ENCODE results near the gene STX7. TPM values are rescaled to one million over a fixed set of nuclear protein-coding genes. Genes with fewer than 3 reads are reported as not detected.

The STX7 gene
- total RNA-seq, 1 experiment from 2014 or later: 33.0 TPM

DNA sequence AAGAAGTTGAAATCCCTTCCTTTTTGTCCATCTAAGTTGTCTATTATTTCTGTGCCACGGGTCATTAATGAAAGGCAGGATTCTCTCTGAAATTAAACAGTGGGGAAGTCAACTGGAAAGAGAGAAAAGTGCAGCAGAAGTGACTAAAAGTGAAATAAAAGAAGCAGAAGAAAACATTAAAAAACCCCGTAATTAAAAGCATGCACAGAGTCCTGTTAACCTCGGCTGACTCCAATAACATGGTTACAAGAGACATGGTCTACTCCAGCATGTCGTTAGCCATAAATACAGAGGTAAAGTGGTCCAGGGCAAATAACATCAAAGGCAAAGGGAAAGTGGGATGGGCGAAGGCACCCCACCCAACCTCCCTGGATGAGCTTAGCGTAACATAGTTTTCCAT lies 98.6 kb downstream of the STX7 start:
- DNase-seq (ENCODE audit: unreplicated experiment): no peak
- Mint-ChIP-seq H3K36me3 (ENCODE audit: insufficient read depth, unreplicated experiment) (no peaks in the 10 kb centered on the region), H3K9me3 (ENCODE audit: unreplicated experiment) (no peaks in the 10 kb centered on the region), H3K4me3 (ENCODE audit: unreplicated experiment) (no peak overlapping the region), H3K4me1 (ENCODE audit: insufficient read depth, unreplicated experiment) (no peaks in the 10 kb centered on the region), H3K27ac (ENCODE audit: low read depth, unreplicated experiment) (no peak overlapping the region), H3K27me3 (ENCODE audit: insufficient read depth, unreplicated experiment) (peaks cover 11% of the 10 kb centered on the region)
- TF ChIP-seq, protein P1, sequence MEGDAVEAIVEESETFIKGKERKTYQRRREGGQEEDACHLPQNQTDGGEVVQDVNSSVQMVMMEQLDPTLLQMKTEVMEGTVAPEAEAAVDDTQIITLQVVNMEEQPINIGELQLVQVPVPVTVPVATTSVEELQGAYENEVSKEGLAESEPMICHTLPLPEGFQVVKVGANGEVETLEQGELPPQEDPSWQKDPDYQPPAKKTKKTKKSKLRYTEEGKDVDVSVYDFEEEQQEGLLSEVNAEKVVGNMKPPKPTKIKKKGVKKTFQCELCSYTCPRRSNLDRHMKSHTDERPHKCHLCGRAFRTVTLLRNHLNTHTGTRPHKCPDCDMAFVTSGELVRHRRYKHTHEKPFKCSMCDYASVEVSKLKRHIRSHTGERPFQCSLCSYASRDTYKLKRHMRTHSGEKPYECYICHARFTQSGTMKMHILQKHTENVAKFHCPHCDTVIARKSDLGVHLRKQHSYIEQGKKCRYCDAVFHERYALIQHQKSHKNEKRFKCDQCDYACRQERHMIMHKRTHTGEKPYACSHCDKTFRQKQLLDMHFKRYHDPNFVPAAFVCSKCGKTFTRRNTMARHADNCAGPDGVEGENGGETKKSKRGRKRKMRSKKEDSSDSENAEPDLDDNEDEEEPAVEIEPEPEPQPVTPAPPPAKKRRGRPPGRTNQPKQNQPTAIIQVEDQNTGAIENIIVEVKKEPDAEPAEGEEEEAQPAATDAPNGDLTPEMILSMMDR (IDR thresholded peaks at IDR 0.05; ENCODE audit: unreplicated experiment): no peak
- intact Hi-C loops (cut with micrococcal nuclease): no loop called here
- no TSS peak for BruUV-seq (replicated peaks)
- CTCF ChIA-PET: no interaction called here
- POLR2A ChIA-PET: no interaction called here

DNA sequence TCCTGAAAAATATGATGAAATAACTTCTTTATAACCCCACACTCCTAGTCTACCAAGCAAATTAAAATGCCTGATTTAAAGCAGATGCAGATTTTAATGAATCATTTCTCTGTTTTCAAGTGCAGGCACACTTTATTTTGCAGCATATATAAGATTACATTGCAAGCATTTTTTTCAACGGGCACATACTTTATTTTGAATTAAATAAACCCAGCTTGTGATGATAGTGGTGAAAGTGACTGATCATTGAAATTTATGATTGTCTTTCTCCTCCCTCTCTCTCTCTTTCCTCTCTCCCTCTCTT lies 99.5 kb downstream of the STX7 start:
- no peaks in the 10 kb centered on the region for H3K4me1 Mint-ChIP-seq (ENCODE audit: insufficient read depth, unreplicated experiment)
- ChIA-PET POLR2A (interaction anchor here (0.6 kb wide), 2 partner anchors 52 to 1590 kb away, joined by 3 to 4 read pairs; no protein-coding TSS in a partner anchor), CTCF (interaction anchor here (0.6 to 1.2 kb wide), 2 partner anchors 134 to 431 kb away, joined by 3 read pairs; no protein-coding TSS in a partner anchor)
- no TSS peak for BruUV-seq (replicated peaks)
- H3K4me3 Mint-ChIP-seq (ENCODE audit: unreplicated experiment): no peak overlapping the region
- H3K36me3 Mint-ChIP-seq (ENCODE audit: insufficient read depth, unreplicated experiment): no peaks in the 10 kb centered on the region
- DNase-seq (ENCODE audit: unreplicated experiment): no peak
- H3K27ac Mint-ChIP-seq (ENCODE audit: low read depth, unreplicated experiment): no peak overlapping the region
- no peaks in the 10 kb centered on the region for H3K9me3 Mint-ChIP-seq (ENCODE audit: unreplicated experiment)
- peaks cover 11% of the 10 kb centered on the region for H3K27me3 Mint-ChIP-seq (ENCODE audit: insufficient read depth, unreplicated experiment)
- TF ChIP-seq, protein P1 (IDR thresholded peaks at IDR 0.05; ENCODE audit: unreplicated experiment): no peak
- intact Hi-C loops (cut with micrococcal nuclease): no loop called here

DNA sequence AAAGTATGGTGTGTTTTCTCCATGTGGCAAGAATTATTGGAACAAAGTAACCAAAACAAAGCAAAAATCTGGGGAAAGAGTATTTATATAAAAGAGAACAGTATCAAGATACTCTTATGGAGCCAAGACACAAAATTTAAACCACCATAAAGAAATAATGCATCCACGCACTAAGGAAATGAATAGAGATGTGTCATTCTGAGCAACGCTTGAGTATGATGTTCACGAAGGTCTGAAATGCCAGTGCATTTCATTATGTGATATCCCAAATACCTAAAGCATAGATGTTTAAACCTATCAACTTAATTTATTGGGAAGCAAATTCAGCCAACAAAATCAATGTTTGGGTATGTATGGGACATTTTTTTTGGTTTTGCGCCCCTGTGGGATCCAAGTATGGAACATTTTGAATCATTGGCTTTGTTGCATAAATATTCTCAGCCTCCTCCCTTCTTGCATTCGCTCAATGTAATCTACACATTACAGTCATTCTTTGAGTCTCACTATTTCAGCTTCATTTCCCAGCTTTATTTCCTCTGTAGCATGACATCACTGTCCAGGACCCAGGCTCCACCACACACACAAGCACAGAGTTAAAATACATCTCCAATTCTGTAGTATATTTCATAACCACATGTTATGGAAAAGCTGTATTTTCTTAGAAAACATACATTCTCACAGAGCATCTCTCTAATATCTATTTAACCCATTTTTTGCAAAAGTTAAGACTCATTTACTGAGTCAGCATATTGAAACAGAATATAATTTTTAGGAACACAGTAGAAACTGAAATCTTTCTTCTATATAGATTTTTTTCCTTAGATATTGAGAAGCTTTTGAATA lies 100.0 kb downstream of the STX7 start:
- H3K4me3 Mint-ChIP-seq (ENCODE audit: unreplicated experiment): no peak overlapping the region
- intact Hi-C loops (cut with micrococcal nuclease): no loop called here
- TF ChIP-seq, protein P1 (IDR thresholded peaks at IDR 0.05; ENCODE audit: unreplicated experiment): no peak
- CTCF ChIA-PET: interaction anchor here (0.6 to 1.2 kb wide), 2 partner anchors 133 to 431 kb away, joined by 3 read pairs; no protein-coding TSS in a partner anchor
- no peaks in the 10 kb centered on the region for H3K36me3 Mint-ChIP-seq (ENCODE audit: insufficient read depth, unreplicated experiment)
- no TSS peak for BruUV-seq (replicated peaks)
- no peaks in the 10 kb centered on the region for H3K9me3 Mint-ChIP-seq (ENCODE audit: unreplicated experiment)
- H3K27me3 Mint-ChIP-seq (ENCODE audit: insufficient read depth, unreplicated experiment): peaks cover 11% of the 10 kb centered on the region
- H3K4me1 Mint-ChIP-seq (ENCODE audit: insufficient read depth, unreplicated experiment): no peaks in the 10 kb centered on the region
- DNase-seq (ENCODE audit: unreplicated experiment): no peak
- H3K27ac Mint-ChIP-seq (ENCODE audit: low read depth, unreplicated experiment): no peak overlapping the region
- POLR2A ChIA-PET: interaction anchor here (0.6 kb wide), 1 partner anchor 1590 kb away, joined by 3 read pairs; no protein-coding TSS in a partner anchor

DNA sequence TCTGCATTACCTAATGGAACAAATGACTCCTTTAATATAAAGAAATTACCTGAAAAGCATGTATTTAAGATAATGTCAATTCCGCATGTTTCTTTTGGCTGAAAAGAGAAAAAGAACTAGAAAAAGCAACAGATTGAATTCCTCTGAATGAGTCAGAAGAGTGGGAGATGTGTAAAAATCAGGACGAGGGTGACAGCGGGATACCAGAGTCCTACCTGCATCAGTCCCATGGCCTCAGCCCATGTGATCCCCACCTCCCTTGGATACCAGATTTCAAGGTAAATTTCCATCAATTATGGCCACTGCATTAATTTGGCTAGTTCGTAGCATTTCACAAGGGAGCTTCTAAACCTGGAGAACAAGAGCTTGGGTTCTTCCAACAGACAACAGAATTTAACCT lies 101.6 kb downstream of the STX7 start:
- intact Hi-C loops (cut with micrococcal nuclease): no loop called here
- ChIA-PET CTCF (interaction anchor here (0.6 kb wide), 1 partner anchor 1630 kb away, joined by 4 read pairs; no protein-coding TSS in a partner anchor), POLR2A (no interaction called here)
- no peaks in the 10 kb centered on the region for H3K9me3 Mint-ChIP-seq (ENCODE audit: unreplicated experiment)
- no peaks in the 10 kb centered on the region for H3K4me1 Mint-ChIP-seq (ENCODE audit: insufficient read depth, unreplicated experiment)
- H3K27me3 Mint-ChIP-seq (ENCODE audit: insufficient read depth, unreplicated experiment): peaks cover 11% of the 10 kb centered on the region
- no peak for DNase-seq (ENCODE audit: unreplicated experiment)
- no peaks in the 10 kb centered on the region for H3K36me3 Mint-ChIP-seq (ENCODE audit: insufficient read depth, unreplicated experiment)
- no TSS peak for BruUV-seq (replicated peaks)
- H3K27ac Mint-ChIP-seq (ENCODE audit: low read depth, unreplicated experiment): no peak overlapping the region
- H3K4me3 Mint-ChIP-seq (ENCODE audit: unreplicated experiment): no peak overlapping the region
- TF ChIP-seq, protein P1 (IDR thresholded peaks at IDR 0.05; ENCODE audit: unreplicated experiment): no peak

Measured in MCF 10A (cell line).